Keratinocyte (primary cell): ENCODE results near the gene COL13A1. TPM values are rescaled to one million over a fixed set of nuclear protein-coding genes. Genes with fewer than 3 reads are reported as not detected.

Experiments used
- DNase-seq: peaks from one replicate; pipeline ENCODE4 v3.0.0-alpha.2; 2011; ENCODE audit warnings: low read depth, missing footprints, low spot score
- FAIRE-seq: peaks from 2 replicates; lab custom pipeline; 2011; peaks lifted over from hg19 to GRCh38; lab: Jason Lieb, UNC
- H2AFZ ChIP-seq: 2 replicates; pipeline ENCODE4 v1.6.0; 2012; ENCODE audit warnings: low read length, control low read depth, inconsistent platforms; ENCODE audit not compliant: control insufficient read depth
- H3K27ac ChIP-seq: 2 replicates; pipeline ENCODE4 v1.5.1; 2011; ENCODE audit warnings: low read length; ENCODE audit not compliant: control insufficient read depth, insufficient read depth
- H3K27me3 ChIP-seq: 3 replicates; pipeline ENCODE4 v1.6.0; 2011; ENCODE audit warnings: low read length; ENCODE audit not compliant: control insufficient read depth, insufficient read depth; ENCODE audit errors: extremely low read depth
- H3K36me3 ChIP-seq, 2 experiments: 2 replicates in 1 of 2; 3 replicates in 1 of 2; pipeline ENCODE4 v1.5.1; 2011; ENCODE audit warnings: low read length in 2 of 2, mild to moderate bottlenecking in 1 of 2; ENCODE audit not compliant: control insufficient read depth in 2 of 2, insufficient read depth in 2 of 2; ENCODE audit errors: extremely low read depth in 1 of 2
- H3K4me1 ChIP-seq: 3 replicates; pipeline ENCODE4 v1.5.1; 2011; ENCODE audit warnings: low read length; ENCODE audit not compliant: control insufficient read depth, insufficient read depth; ENCODE audit errors: extremely low read depth
- H3K4me2 ChIP-seq: 3 replicates; pipeline ENCODE4 v1.6.0; 2011; ENCODE audit warnings: low read depth, low read length; ENCODE audit not compliant: control insufficient read depth, insufficient read depth; ENCODE audit errors: extremely low read depth
- H3K4me3 ChIP-seq, 3 experiments: fragments of 200-600 bp in 1 of 3; sonication (generic) in 1 of 3; 2 replicates in 2 of 3; 3 replicates in 1 of 3; pipeline ENCODE4 v1.5.1; 2011 to 2016; ENCODE audit warnings: low read length in 3 of 3, mild to moderate bottlenecking in 3 of 3, control low read depth in 2 of 3, inconsistent platforms in 1 of 3, low read depth in 1 of 3, mixed read lengths in 1 of 3, mixed run types in 1 of 3, moderate library complexity in 1 of 3; ENCODE audit not compliant: control insufficient read depth in 2 of 3, insufficient read depth in 2 of 3; ENCODE audit errors: extremely low read depth in 1 of 3
- H3K79me2 ChIP-seq: 2 replicates; pipeline ENCODE4 v1.6.0; 2012; ENCODE audit warnings: low read length; ENCODE audit not compliant: control insufficient read depth, insufficient read depth
- H3K9ac ChIP-seq: 3 replicates; pipeline ENCODE4 v1.6.0; 2011; ENCODE audit warnings: low read length; ENCODE audit not compliant: control insufficient read depth, insufficient read depth; ENCODE audit errors: extremely low read depth
- H3K9me1 ChIP-seq: 3 replicates; pipeline ENCODE4 v1.6.0; 2011; ENCODE audit warnings: low read length; ENCODE audit not compliant: control insufficient read depth, insufficient read depth; ENCODE audit errors: extremely low read depth
- H3K9me3 ChIP-seq: 2 replicates; pipeline ENCODE4 v1.5.1; 2012; ENCODE audit warnings: low read depth, low read length; ENCODE audit not compliant: control insufficient read depth
- H4K20me1 ChIP-seq: 3 replicates; pipeline ENCODE4 v1.6.0; 2011; ENCODE audit warnings: low read length; ENCODE audit not compliant: control insufficient read depth, insufficient read depth; ENCODE audit errors: extremely low read depth
- CTCF ChIP-seq, 3 experiments: IDR thresholded peaks in 1 of 3; conservative IDR thresholded peaks in 1 of 3; optimal IDR thresholded peaks in 1 of 3; 2 replicates in 2 of 3; 3 replicates in 1 of 3; pipeline versions ENCODE3 to v1.5.1; 2011; ENCODE audit warnings: low read length in 3 of 3, mild to moderate bottlenecking in 3 of 3, moderate library complexity in 2 of 3, control low read depth in 1 of 3, inconsistent platforms in 1 of 3; ENCODE audit not compliant: insufficient read depth in 2 of 3; ENCODE audit errors: extremely low read depth in 1 of 3
- EZH2 ChIP-seq: IDR thresholded peaks from one replicate; pipeline ENCODE4 v1.6.1; 2012; ENCODE audit warnings: inconsistent platforms, mild to moderate bottlenecking, low read length, moderate library complexity
- dilution Hi-C: fragments of 300-500 bp; cut with MboI; formaldehyde crosslinking; loops from one replicate; pipeline ENCODE4 v1.7.0; 2020; ENCODE audit warnings: low sequenced_read_pairs; ENCODE audit not compliant: extremely low pct_ligation_motif_present
- polyA plus RNA-seq, 5 experiments: library from polyadenylated mRNA; depleted of rRNA in 3 of 5; stranded (reverse) in 3 of 5; stranded (forward) in 1 of 5; unstranded in 1 of 5; fragments of >200 nt; gene quantifications; 1 replicate in 1 of 5; 2 replicates in 3 of 5; 3 replicates in 1 of 5; pipeline versions ENCODE4 v1.2.1 to v1.2.3, GENCODE V29; 2011 to 2012; ENCODE audit warnings: missing spikeins in 2 of 5, low read depth in 1 of 5, low replicate concordance in 1 of 5

The COL13A1 gene
- polyA plus RNA-seq, 1 donor (not counting 4 experiments of a cell fraction or from before 2014, with no cell fraction given): 1.5 TPM

GRCh38 chr10:69761320-69761719, 40.4 kb upstream of the COL13A1 start:
- Histone ChIP-seq H2AFZ (no peak overlapping the region), H3K36me3 (no peaks in the 10 kb centered on the region), H3K79me2 (no peaks in the 10 kb centered on the region), H3K4me1 (no peaks in the 10 kb centered on the region), H3K9ac (no peak overlapping the region), H3K4me2 (no peak overlapping the region), H3K27ac (no peak overlapping the region), H4K20me1 (no peaks in the 10 kb centered on the region), H3K9me3 (no peaks in the 10 kb centered on the region), H3K9me1 (no peaks in the 10 kb centered on the region), H3K4me3 (no peak overlapping the region), H3K27me3 (peaks cover 20% of the 10 kb centered on the region)
- TF ChIP-seq EZH2 (no peak), CTCF (optimal IDR thresholded peaks at IDR 0.05 in 1 of 3, IDR thresholded peaks at IDR 0.05 in 1 of 3, conservative IDR thresholded peaks at IDR 0.05 in 1 of 3; ENCODE audit: extremely low read depth in 1 of 3, insufficient read depth in 2 of 3, low read length in 3 of 3) (no peak)
- dilution Hi-C loops: no loop called here
- DNase-seq (no peak), FAIRE-seq (no peak)

GRCh38 chr10:69766161-69766910, 35.4 kb upstream of the COL13A1 start:
- Histone ChIP-seq H4K20me1 (no peaks in the 10 kb centered on the region), H3K4me3 (no peak overlapping the region), H3K36me3 (no peaks in the 10 kb centered on the region), H3K4me2 (no peak overlapping the region), H3K4me1 (peaks cover 20% of the 10 kb centered on the region), H3K9me1 (peaks cover 4% of the 10 kb centered on the region), H3K27me3 (peaks cover 8% of the 10 kb centered on the region), H3K9ac (no peak overlapping the region), H3K9me3 (no peaks in the 10 kb centered on the region), H2AFZ (no peak overlapping the region), H3K79me2 (no peaks in the 10 kb centered on the region), H3K27ac (no peak overlapping the region)
- DNase-seq (no peak), FAIRE-seq (no peak)
- TF ChIP-seq CTCF (optimal IDR thresholded peaks at IDR 0.05 in 1 of 3, IDR thresholded peaks at IDR 0.05 in 1 of 3, conservative IDR thresholded peaks at IDR 0.05 in 1 of 3; ENCODE audit: extremely low read depth in 1 of 3, insufficient read depth in 2 of 3, low read length in 3 of 3) (no peak), EZH2 (no peak)
- dilution Hi-C loops: no loop called here
